SJSA1 (cell line): ENCODE results near the gene C14orf119. TPM values are rescaled to one million over a fixed set of nuclear protein-coding genes. Genes with fewer than 3 reads are reported as not detected.

ENCODE experiments used
- DNase-seq, 2 experiments: peaks; one replicate each; pipeline ENCODE4 v3.0.0-alpha.2; 2015 to 2020; ENCODE audit warnings: low spot score in 2 of 2, low read depth in 1 of 2
- H3K27ac ChIP-seq: fragments of 250-450 bp; sonication (Bioruptor Pico); 2 replicates; pipeline ENCODE4 v1.5.1; 2020; ENCODE audit warnings: mild to moderate bottlenecking, moderate library complexity
- H3K27me3 ChIP-seq: fragments of 250-450 bp; sonication (Bioruptor Pico); replicated peaks from 2 replicates; pipeline ENCODE4 v1.5.1; 2020; ENCODE audit warnings: mild to moderate bottlenecking, moderate library complexity
- H3K36me3 ChIP-seq: fragments of 250-450 bp; sonication (Bioruptor Pico); 2 replicates; pipeline ENCODE4 v1.5.1; 2020; ENCODE audit warnings: mild to moderate bottlenecking
- H3K4me1 ChIP-seq: fragments of 250-450 bp; sonication (Bioruptor Pico); replicated peaks from 2 replicates; pipeline ENCODE4 v1.6.1; 2021; ENCODE audit warnings: mild to moderate bottlenecking
- H3K4me3 ChIP-seq: fragments of 250-450 bp; sonication (Bioruptor Pico); 2 replicates; pipeline ENCODE4 v1.5.1; 2020; ENCODE audit warnings: mild to moderate bottlenecking
- H3K9me3 ChIP-seq: fragments of 250-450 bp; sonication (Bioruptor Pico); replicated peaks from 2 replicates; pipeline ENCODE4 v1.5.1; 2020; ENCODE audit warnings: mild to moderate bottlenecking
- total RNA-seq: library from RNA; depleted of rRNA; stranded (reverse); fragments of >200 nt; shearing (Covaris generic); gene quantifications from 2 replicates; pipeline ENCODE4 v1.2.3, GENCODE V29; 2014; rRNA removed

Gene C14orf119, protein sequence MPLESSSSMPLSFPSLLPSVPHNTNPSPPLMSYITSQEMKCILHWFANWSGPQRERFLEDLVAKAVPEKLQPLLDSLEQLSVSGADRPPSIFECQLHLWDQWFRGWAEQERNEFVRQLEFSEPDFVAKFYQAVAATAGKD
- 33.1 and 37.9 TPM in 2 replicates for total RNA-seq

DNA sequence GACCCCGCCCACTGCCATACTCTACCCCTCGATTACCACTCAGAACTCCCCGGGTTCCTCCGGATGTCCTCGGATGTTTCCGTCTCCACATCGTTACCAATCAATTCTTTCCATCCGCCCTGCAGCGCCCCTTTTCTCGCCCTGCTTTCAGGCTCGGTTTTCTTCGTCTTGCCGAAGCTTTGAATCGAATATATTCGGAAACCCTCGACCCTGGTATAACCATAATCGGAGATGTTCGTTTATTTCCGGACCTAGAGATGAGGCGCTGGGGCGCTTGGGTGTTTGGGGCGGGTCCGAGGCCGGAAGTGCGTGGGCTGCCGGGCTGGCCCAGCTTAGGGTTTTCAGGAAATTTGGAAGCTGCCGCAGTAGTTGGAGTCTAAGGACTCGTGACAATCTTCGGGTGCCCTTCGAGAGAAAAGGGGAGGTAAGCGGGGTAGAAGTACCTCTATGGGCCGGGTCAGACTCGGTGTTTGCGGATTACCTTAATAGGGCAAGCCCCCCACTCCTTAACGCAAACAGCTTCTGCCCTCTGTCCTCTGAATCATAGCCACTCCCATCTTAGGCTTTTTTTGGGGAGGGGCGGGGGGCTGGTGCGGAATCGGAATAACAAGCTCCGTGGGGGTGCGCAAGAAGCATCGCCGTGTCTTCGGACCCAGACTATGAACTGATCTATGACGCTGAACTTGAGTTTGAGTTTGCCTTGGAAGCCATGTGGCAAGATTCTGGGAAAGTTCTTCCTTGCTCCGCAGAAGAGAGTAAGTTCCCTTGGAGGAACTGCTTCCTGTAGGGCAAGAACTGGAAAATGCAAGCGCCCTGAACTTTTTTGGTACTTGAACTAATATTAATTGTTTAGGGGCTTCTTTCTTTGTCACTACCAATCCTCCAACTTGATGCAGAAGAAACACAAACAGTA lies at the start of gene C14orf119:
Gene C14orf119 (plus strand): TSS at position 310 of the 913 bp plus-strand sequence. CDS start 2,154 bp downstream, outside the sequence.
- H3K4me3 ChIP-seq = peak within 1 kb of the TSS; percentile 82
- peak; percentile 98 for DNase-seq
- H3K4me1 ChIP-seq = 0 out of 2 replicates have a peak, but pooled peaks cover 4% of the 10 kb centered on the region
- H3K9me3 ChIP-seq = no peaks in the 10 kb centered on the region
- peaks cover 63% of the 10 kb centered on the region for H3K36me3 ChIP-seq
- peak within 1 kb of the TSS; percentile 84 for H3K27ac ChIP-seq
- no peaks in the 10 kb centered on the region for H3K27me3 ChIP-seq

DNA sequence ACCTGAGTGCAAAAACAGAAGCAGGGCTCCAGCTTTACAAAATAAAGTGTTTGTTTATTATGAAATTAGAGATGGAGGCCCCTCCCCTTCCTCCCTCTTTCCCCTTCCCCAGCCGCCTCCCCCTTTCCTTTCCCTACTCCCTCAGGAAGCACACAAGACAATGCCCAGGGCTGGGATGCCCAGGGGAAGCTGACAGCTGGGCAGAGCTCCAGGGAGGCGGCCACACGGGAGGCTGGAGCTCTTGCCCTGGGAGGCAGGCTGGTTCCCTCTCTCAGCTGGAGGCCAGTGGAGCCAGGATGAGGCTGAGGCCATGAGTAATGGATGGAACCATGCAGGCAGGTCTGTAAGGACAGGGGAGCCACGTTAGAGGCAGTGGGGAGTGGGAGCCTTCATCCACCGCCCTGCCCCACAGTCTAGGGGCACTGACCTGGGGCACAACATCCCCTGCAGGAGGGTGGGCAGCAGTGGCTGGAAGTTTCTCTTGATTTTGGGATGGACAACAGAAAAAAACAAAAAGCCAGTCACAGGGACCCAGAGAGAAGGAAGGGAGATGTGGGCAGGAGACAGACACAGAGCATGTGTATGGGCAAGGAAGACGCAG lies 48.2 kb upstream of the C14orf119 start:
- Histone ChIP-seq H3K27me3 (no peaks in the 10 kb centered on the region), H3K4me3 (no peak overlapping the region)

DNA sequence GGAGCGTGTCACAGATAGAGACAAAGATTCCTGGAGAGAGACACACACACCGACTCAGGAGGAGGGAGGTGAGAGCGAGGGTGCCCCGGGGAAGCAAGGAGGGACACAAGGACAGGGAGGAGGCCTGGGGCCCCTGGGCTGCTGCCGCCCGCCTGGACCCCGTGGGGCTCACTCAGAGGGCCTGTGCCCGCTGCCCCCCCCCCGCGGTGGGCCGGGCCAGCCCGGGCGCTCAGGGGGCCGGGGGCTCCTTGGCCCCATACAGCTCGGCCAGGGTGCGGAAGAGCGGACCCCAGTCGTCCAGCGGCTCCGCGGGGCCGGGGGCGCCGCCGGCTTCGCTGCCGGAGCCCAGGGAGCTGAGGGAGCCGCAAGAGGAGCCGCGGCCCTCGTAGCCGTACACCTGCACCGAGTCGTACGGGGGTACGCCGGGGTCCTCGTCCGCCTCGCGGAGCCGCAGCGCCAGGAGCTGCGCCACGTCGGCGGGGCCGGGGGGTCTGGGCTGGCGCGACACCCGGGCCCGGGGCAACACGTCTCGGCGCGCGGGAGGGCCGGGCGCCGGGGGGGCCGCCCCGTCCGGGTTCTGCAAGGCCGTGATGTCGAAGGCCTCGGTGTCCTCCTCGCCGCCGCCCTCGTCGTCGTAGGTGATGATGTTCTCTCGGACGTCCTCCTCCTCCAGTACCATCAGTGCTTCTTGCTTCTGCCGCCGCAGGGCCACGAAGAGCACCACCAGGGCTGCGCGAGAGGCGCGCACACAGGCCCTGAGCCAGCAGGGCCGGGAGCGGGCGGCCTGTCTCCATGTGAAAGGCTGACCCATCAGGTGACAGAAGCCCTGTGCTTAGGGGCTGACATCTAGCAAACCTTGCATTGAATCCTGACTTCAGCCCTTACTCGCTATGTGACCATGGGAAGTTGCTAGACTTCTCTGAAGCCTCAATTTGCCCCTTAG lies 47.3 kb upstream of the C14orf119 start:
- Histone ChIP-seq H3K9me3 (no peaks in the 10 kb centered on the region), H3K27ac (no peak overlapping the region)
- DNase-seq = no peak

More for the DNA sequence above, 48.2 kb upstream of the C14orf119 start:
- DNase-seq = peak; percentile 32 to 64
- Histone ChIP-seq H3K4me1 (peaks cover 21% of the 10 kb centered on the region), H3K9me3 (no peaks in the 10 kb centered on the region), H3K27ac (no peak overlapping the region), H3K36me3 (peaks cover 7% of the 10 kb centered on the region; the same call in 1 of the 2 replicates)

GRCh38 chr14:23049011-23049410 lies 46.3 kb upstream of the C14orf119 start:
- Histone ChIP-seq H3K36me3 (peaks cover 7% of the 10 kb centered on the region), H3K9me3 (no peaks in the 10 kb centered on the region), H3K27me3 (no peaks in the 10 kb centered on the region), H3K4me3 (no peak overlapping the region), H3K4me1 (peaks cover 20% of the 10 kb centered on the region), H3K27ac (no peak overlapping the region)
- DNase-seq = no peak

More for the DNA sequence above, 47.3 kb upstream of the C14orf119 start:
- Histone ChIP-seq H3K27me3 (no peaks in the 10 kb centered on the region), H3K4me1 (peaks cover 20% of the 10 kb centered on the region), H3K4me3 (no peak overlapping the region), H3K36me3 (peaks cover 7% of the 10 kb centered on the region)

- peaks cover 19% of the 10 kb centered on the region for H3K4me1 ChIP-seq
- H3K27ac ChIP-seq = no peak overlapping the region
- no peaks in the 10 kb centered on the region for H3K27me3 ChIP-seq
- H3K9me3 ChIP-seq = no peaks in the 10 kb centered on the region
- DNase-seq = no peak
- H3K4me3 ChIP-seq = no peak overlapping the region
- H3K36me3 ChIP-seq = peaks cover 7% of the 10 kb centered on the region
Measured at GRCh38 chr14:23051141-23052057, 43.9 kb upstream of the C14orf119 start.

DNA sequence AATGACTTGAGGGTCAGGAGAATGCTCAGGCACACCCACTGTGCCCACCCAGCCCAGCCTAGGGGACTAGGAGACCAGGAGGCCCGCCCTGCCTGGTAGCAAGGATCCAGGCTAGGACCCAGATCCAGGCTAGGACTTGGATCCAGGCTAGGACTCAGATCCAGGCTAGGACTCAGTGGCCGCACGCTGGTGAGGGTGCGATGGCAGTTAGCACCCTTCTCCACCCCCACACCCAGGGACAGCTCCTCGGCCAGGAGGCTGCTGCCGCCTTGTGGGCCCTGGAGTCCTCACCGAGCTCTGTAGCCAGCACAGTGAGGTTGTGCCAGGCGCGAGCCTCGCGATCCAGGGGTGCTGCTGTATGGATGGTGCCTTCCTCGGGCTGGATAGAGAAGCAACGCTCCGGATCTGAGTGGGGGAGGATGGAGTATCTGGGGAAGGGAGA lies 43.1 kb upstream of the C14orf119 start:
- DNase-seq = no peak
- Histone ChIP-seq H3K4me3 (no peak overlapping the region), H3K9me3 (no peaks in the 10 kb centered on the region), H3K36me3 (peaks cover 7% of the 10 kb centered on the region), H3K4me1 (peaks cover 19% of the 10 kb centered on the region), H3K27me3 (no peaks in the 10 kb centered on the region), H3K27ac (no peak overlapping the region)

DNA sequence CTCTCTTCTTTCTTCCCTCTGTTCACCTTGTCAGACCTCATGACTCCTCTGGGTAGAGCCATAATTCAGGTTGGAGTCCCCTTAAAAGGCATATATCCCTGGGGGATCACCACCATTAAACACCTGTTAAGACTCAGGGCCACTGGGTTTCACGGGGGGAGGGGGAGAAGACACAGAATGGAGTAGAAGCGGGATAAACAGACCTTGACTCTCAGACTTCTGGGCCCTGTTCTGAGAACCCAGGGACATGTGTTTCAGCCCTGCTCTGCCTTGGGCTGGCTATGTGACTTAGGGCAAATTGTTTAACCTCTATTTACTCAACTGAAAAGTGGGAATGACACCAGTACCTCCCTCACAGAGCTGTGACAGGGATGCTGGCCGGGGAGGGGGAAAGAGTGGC lies 42.6 kb upstream of the C14orf119 start:
- Histone ChIP-seq H3K4me1 (peaks cover 17% of the 10 kb centered on the region), H3K36me3 (peaks cover 5% of the 10 kb centered on the region), H3K4me3 (no peak overlapping the region), H3K9me3 (no peaks in the 10 kb centered on the region), H3K27ac (no peak overlapping the region), H3K27me3 (no peaks in the 10 kb centered on the region)
- DNase-seq = no peak

DNA sequence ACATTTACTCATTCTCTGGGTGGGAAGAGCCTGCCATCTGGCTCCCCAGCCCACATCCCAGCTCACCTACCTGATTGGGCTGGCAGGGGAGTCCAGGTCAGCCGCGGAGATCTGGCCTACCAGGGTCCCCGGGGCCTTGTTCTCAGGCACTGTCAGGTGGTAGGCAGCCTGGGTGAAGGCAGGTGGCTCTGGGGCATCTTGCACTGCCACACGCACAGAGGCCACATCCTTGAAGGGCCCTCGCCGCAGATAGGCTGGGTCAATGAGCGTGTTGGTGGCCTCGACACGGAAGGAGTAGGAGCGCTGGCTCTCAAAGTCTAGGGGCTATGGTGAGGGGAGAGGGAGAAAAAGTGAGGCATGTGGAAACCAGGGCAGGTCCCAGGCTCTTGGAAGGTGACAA lies 41.9 kb upstream of the C14orf119 start:
- no peak overlapping the region for H3K27ac ChIP-seq
- H3K27me3 ChIP-seq = no peaks in the 10 kb centered on the region
- no peak overlapping the region for H3K4me3 ChIP-seq
- peaks cover 24% of the 10 kb centered on the region for H3K4me1 ChIP-seq
- H3K9me3 ChIP-seq = no peaks in the 10 kb centered on the region
- no peak for DNase-seq
- peaks cover 10% of the 10 kb centered on the region; the same call in 1 of the 2 replicates for H3K36me3 ChIP-seq

GRCh38 chr14:23054000-23054811 lies 41.1 kb upstream of the C14orf119 start:
- H3K27ac ChIP-seq = no peak overlapping the region
- H3K9me3 ChIP-seq = no peaks in the 10 kb centered on the region
- peaks cover 24% of the 10 kb centered on the region for H3K4me1 ChIP-seq
- DNase-seq = peak in 1 of 2 experiments; percentile 41
- H3K4me3 ChIP-seq = no peak overlapping the region
- no peaks in the 10 kb centered on the region for H3K27me3 ChIP-seq
- peaks cover 17% of the 10 kb centered on the region for H3K36me3 ChIP-seq

DNA sequence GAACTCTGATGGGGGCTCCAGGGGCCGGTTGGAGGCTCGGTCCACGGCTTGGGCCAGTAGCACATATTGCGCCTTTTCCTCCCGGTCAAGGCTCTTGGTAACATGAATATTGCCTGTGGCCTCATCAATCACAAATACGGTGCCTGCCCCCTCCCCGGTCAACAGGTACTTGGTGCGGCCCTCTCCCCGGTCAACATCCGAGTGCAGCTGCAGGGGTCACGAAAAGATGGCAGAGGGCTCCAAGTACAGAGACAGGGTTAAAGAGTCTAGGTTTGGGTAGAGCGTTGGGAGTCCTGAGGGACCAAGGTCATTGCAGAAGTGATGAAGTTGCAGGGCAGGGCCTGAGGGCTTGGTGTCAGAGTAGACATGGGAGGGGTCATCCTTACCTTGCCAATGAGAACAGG lies 40.2 kb upstream of the C14orf119 start:
- Histone ChIP-seq H3K27me3 (no peaks in the 10 kb centered on the region), H3K9me3 (no peaks in the 10 kb centered on the region), H3K27ac (no peak overlapping the region), H3K36me3 (peaks cover 21% of the 10 kb centered on the region), H3K4me3 (no peak overlapping the region), H3K4me1 (peaks cover 24% of the 10 kb centered on the region)
- DNase-seq = no peak

DNA sequence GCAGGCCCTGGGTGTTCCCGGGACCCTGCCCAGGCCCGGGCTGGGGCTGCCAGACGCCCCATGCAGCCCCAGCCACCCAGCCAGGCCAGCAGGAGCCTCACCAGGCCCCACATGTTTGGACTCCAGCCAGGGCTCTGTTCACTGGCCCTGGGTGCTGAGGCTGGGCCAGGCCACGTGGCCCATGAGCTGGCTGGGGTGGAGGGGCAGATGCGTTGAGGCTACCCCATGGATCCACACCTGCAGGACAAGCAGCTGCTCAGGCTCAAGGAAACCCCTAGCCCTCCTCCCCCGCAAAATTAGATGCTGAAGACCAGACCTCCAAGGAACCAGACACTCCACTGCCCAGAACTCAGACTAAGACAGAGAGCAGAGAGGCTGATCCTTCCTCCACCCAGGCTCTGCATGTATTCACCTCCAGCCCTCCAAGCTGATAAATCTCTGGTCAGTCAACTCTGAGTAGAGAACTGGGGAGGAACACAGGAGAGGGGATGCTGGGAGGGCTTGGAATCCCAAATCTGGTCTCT lies 39.6 kb upstream of the C14orf119 start:
- Histone ChIP-seq H3K27me3 (no peaks in the 10 kb centered on the region), H3K4me3 (no peak overlapping the region), H3K9me3 (no peaks in the 10 kb centered on the region), H3K4me1 (peaks cover 24% of the 10 kb centered on the region), H3K36me3 (peaks cover 26% of the 10 kb centered on the region), H3K27ac (no peak overlapping the region)
- no peak for DNase-seq
